OCI-LY7 (cell line): ENCODE measurements around the gene CCL13. TPM values are rescaled to one million over a fixed set of nuclear protein-coding genes. Genes with fewer than 3 reads are reported as not detected.

Source experiments
- Bru-seq: library from RNA; stranded (reverse); fragments of 400-500 nt; gene quantifications from one replicate; lab custom pipeline; 2021; lab: Mats Ljungman, UMichigan
- BruChase-seq, 2 experiments: library from RNA; stranded (reverse); fragments of 400-500 nt; gene quantifications; one replicate each; lab custom pipeline; 2021; lab: Mats Ljungman, UMichigan
- BruUV-seq: library from RNA; stranded (reverse); fragments of 400-500 nt; replicated peaks from 2 replicates; lab custom pipeline; 2021; lab: Mats Ljungman, UMichigan
- CTCF ChIA-PET: fragments of 300-600 bp; sonication (Branson Sonifier 250); formaldehyde crosslinking; loops from one replicate; lab custom pipeline; 2022; ENCODE audit warnings: antibody characterized with exemption; ENCODE audit not compliant: unreplicated experiment; lab: Charles Lee
- POLR2A ChIA-PET: fragments of 300-600 bp; sonication (Branson Sonifier 250); formaldehyde crosslinking; loops from one replicate; lab custom pipeline; 2022; ENCODE audit warnings: antibody characterized with exemption; lab: Charles Lee
- DNase-seq: peaks from one replicate; pipeline ENCODE4 v3.0.0-alpha.2; 2015; ENCODE audit warnings: low spot score
- H2AFZ ChIP-seq: fragments of 200-600 bp; sonication (generic), shearing (Covaris generic); 2 replicates; pipeline ENCODE4 v1.6.1; 2014; ENCODE audit warnings: mild to moderate bottlenecking, antibody characterized with exemption, low read length, moderate library complexity
- H3K27ac ChIP-seq: fragments of 200-600 bp; sonication (generic); 2 replicates; pipeline ENCODE4 v1.5.1; 2014; ENCODE audit warnings: mixed run types, low read depth, mild to moderate bottlenecking, moderate library complexity, low read length, inconsistent platforms; ENCODE audit not compliant: poor library complexity, severe bottlenecking
- H3K36me3 ChIP-seq: fragments of 200-600 bp; sonication (generic); 2 replicates; pipeline ENCODE4 v1.6.1; 2014; ENCODE audit warnings: mild to moderate bottlenecking, antibody characterized with exemption, low read length, moderate library complexity, mixed read lengths; ENCODE audit not compliant: insufficient read depth
- H3K4me1 ChIP-seq: fragments of 200-600 bp; sonication (generic); 2 replicates; pipeline ENCODE4 v1.5.1; 2014; ENCODE audit warnings: mild to moderate bottlenecking, low read length; ENCODE audit not compliant: insufficient read depth, poor library complexity, severe bottlenecking
- H3K4me2 ChIP-seq: fragments of 200-600 bp; sonication (generic); 2 replicates; pipeline ENCODE4 v1.6.1; 2014; ENCODE audit warnings: mild to moderate bottlenecking, low read length
- H3K4me3 ChIP-seq: fragments of 200-600 bp; sonication (generic); 2 replicates; pipeline ENCODE4 v1.5.1; 2014; ENCODE audit warnings: mild to moderate bottlenecking, low read depth, low read length; ENCODE audit not compliant: poor library complexity, severe bottlenecking
- H3K79me2 ChIP-seq: fragments of 200-600 bp; sonication (generic); 2 replicates; pipeline ENCODE4 v1.6.1; 2016; ENCODE audit warnings: low read depth, mild to moderate bottlenecking, low read length, moderate library complexity, mixed read lengths; ENCODE audit not compliant: insufficient read depth
- H3K9me2 ChIP-seq: fragments of 200-600 bp; sonication (generic); 2 replicates; pipeline ENCODE4 v1.6.1; 2016; ENCODE audit warnings: mild to moderate bottlenecking, low read length, mixed read lengths; ENCODE audit not compliant: insufficient read depth
- H3K9me3 ChIP-seq: fragments of 200-600 bp; sonication (generic); 2 replicates; pipeline ENCODE4 v1.6.1; 2014; ENCODE audit warnings: mild to moderate bottlenecking, mixed run types, low read length, mixed read lengths
- H4K20me1 ChIP-seq: fragments of 200-600 bp; sonication (generic); 2 replicates; pipeline ENCODE4 v1.6.1; 2014; ENCODE audit warnings: mild to moderate bottlenecking, antibody characterized with exemption, low read length, moderate library complexity, mixed read lengths; ENCODE audit not compliant: insufficient read depth
- CTCF ChIP-seq: fragments of 200-600 bp; sonication (generic); conservative IDR thresholded peaks from 2 replicates; pipeline ENCODE4 v1.5.1; 2014; ENCODE audit warnings: mild to moderate bottlenecking, antibody characterized with exemption, low read length, moderate library complexity, mixed read lengths
- EZH2phosphoT487 ChIP-seq: fragments of 200-600 bp; sonication (generic); IDR thresholded peaks from 2 replicates; pipeline ENCODE4 v1.6.1; 2018; ENCODE audit warnings: low read depth, borderline replicate concordance, mild to moderate bottlenecking, mixed run types, antibody characterized with exemption, low read length, moderate library complexity, mixed read lengths
- intact Hi-C: fragments of 100-400 bp; cut with micrococcal nuclease; formaldehyde crosslinking; loops from one replicate; pipeline ENCODE4 v1.10.0; 2022; ENCODE audit not compliant: unreplicated experiment
- long read RNA-seq: library from polyadenylated mRNA; stranded (forward); transcript quantifications from one replicate; pipeline ENCODE4 v2.0.0, GENCODE V29; 2022
- total RNA-seq, 2 experiments: library from RNA; depleted of rRNA in 1 of 2; stranded (reverse); fragments of >200 nt in 1 of 2; shearing (Covaris generic) in 1 of 2; gene quantifications; 2 replicates each; pipeline ENCODE4 v1.2.3, GENCODE V29; 2014 to 2022

Gene CCL13
- not detected in 2 replicates for total RNA-seq (2014; rRNA removed; shearing (Covaris generic))
- total RNA-seq (2022) = not detected in 2 replicates
- Bru-seq, nascent RNA = not detected
- BruChase-seq, experiment 1, labeled RNA remaining after a 6-hour chase = not detected
- BruChase-seq, experiment 2, labeled RNA remaining after a 2-hour chase = not detected
- long read RNA-seq = 0 reads

- no peak for DNase-seq
- POLR2A ChIA-PET = no interaction called here
- Histone ChIP-seq H3K9me2 (no peaks in the 10 kb centered on the region), H3K4me2 (no peak within 1 kb of the TSS), H3K4me3 (no peak within 1 kb of the TSS), H3K27ac (no peak within 1 kb of the TSS), H3K9me3 (no peaks in the 10 kb centered on the region), H3K79me2 (no peaks in the 10 kb centered on the region), H4K20me1 (no peaks in the 10 kb centered on the region), H3K4me1 (peaks cover 10% of the 10 kb centered on the region), H3K36me3 (no peaks in the 10 kb centered on the region), H2AFZ (no peak within 1 kb of the TSS)
- TF ChIP-seq EZH2phosphoT487 (no peak), CTCF (no peak)
- intact Hi-C loops = loop anchor here (10.0 kb wide), 2 partner anchors 131 to 159 kb away; no protein-coding TSS in a partner anchor
- CTCF ChIA-PET = no interaction called here
- no TSS peak for BruUV-seq
These were observed at the start of gene CCL13 for GRCh38 chr17:34356194-34356593. Gene CCL13, plus strand, starts transcription at chr17:34356480. Its CDS starts 47 bp downstream, at chr17:34356527.

DNA sequence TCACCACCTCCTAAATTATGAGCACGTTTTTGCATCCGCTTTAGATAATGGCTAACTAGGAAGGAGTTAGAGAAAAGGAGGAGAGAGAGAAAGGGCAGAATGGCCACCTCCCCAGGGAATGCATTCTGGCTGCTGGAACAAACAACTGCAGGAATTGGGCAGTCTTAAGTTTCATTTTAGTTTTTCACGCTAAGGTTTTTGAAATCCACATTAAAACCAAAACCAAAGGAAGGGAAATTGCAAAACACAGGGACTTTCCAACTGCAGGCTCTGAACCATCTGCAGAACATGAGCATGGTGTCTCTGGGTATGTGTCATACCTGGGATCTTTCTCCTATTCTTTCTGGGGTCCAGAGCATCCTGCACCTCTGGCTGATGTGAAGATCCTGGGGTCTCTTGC, 49.2 kb upstream of the CCL13 start:
- ChIA-PET POLR2A (interaction anchor here (0.7 kb wide), 1 partner anchor 37 kb away, joined by 4 read pairs; the partner anchor contains the start of gene CCL7), CTCF (no interaction called here)
- H2AFZ ChIP-seq = no peak overlapping the region
- TF ChIP-seq EZH2phosphoT487 (no peak), CTCF (no peak)
- intact Hi-C loops = no loop called here
- no peaks in the 10 kb centered on the region for H3K79me2 ChIP-seq
- no peak overlapping the region for H3K4me3 ChIP-seq
- no peaks in the 10 kb centered on the region for H3K9me2 ChIP-seq
- H3K9me3 ChIP-seq = no peaks in the 10 kb centered on the region
- no peaks in the 10 kb centered on the region for H4K20me1 ChIP-seq
- H3K4me2 ChIP-seq = no peak overlapping the region
- no TSS peak for BruUV-seq
- no peak overlapping the region for H3K27ac ChIP-seq
- no peak for DNase-seq
- H3K36me3 ChIP-seq = no peaks in the 10 kb centered on the region
- no peaks in the 10 kb centered on the region for H3K4me1 ChIP-seq

GRCh38 chr17:34308371-34308770, 47.9 kb upstream of the CCL13 start:
- Histone ChIP-seq H3K4me1 (no peaks in the 10 kb centered on the region), H4K20me1 (no peaks in the 10 kb centered on the region), H3K4me2 (no peak overlapping the region), H3K36me3 (no peaks in the 10 kb centered on the region), H3K4me3 (no peak overlapping the region), H3K27ac (no peak overlapping the region), H2AFZ (no peak overlapping the region), H3K79me2 (no peaks in the 10 kb centered on the region), H3K9me2 (no peaks in the 10 kb centered on the region), H3K9me3 (no peaks in the 10 kb centered on the region)
- CTCF ChIA-PET = no interaction called here
- POLR2A ChIA-PET = no interaction called here
- TF ChIP-seq EZH2phosphoT487 = no peak
- TF ChIP-seq CTCF = no peak
- BruUV-seq = no TSS peak
- intact Hi-C loops = no loop called here
- no peak for DNase-seq
